Measurements from ENCODE around the gene CALHM1.

GRCh38 chr10:103507235-103508191 is 48.8 kb upstream of the CALHM1 start:
- no peak for TF ChIP-seq CTCF (IDR thresholded peaks at IDR 0.05; ENCODE audit: low read depth, low read length)
- no peak for TF ChIP-seq EZH2phosphoT487 (IDR thresholded peaks at IDR 0.05; ENCODE audit: low read depth)

Data from OCI-LY3 (cell line).